ENCODE data around the gene PSD.

PSD gene

GRCh38 chr10:102444851-102445250 lies 26.3 kb upstream of the PSD start:
- no peak for DNase-seq (ENCODE audit: low spot score)

GRCh38 chr10:102438374-102438773 lies 19.8 kb upstream of the PSD start:
- no peak for DNase-seq (ENCODE audit: low spot score)

GRCh38 chr10:102437515-102437914 lies 18.9 kb upstream of the PSD start:
- DNase-seq (ENCODE audit: low spot score) = no peak

- no peak for DNase-seq (ENCODE audit: low spot score)
Observed at GRCh38 chr10:102436312-102436711, 17.7 kb upstream of the PSD start.

- no peak for DNase-seq (ENCODE audit: low spot score)
Observed at GRCh38 chr10:102435529-102436233, 17.1 kb upstream of the PSD start.

- DNase-seq (ENCODE audit: low spot score) = no peak
Observed at GRCh38 chr10:102435133-102435497, 16.5 kb upstream of the PSD start.

GRCh38 chr10:102434394-102435132 lies 16.0 kb upstream of the PSD start:
- DNase-seq (ENCODE audit: low spot score) = no peak

- no peak for DNase-seq (ENCODE audit: low spot score)
Observed at GRCh38 chr10:102433619-102434046, 15.0 kb upstream of the PSD start.

- DNase-seq (ENCODE audit: low spot score) = peak; percentile 95
Observed at GRCh38 chr10:102432162-102432950, 13.8 kb upstream of the PSD start, which contains the start of gene CUEDC2. Gene CUEDC2 (minus strand): TSS chr10:102432574. CDS start chr10:102425188, 7,386 bp downstream.

GRCh38 chr10:102431452-102432124 lies 13.0 kb upstream of the PSD start:
- no peak for DNase-seq (ENCODE audit: low spot score)

GRCh38 chr10:102429468-102429867 lies 10.9 kb upstream of the PSD start:
- no peak for DNase-seq (ENCODE audit: low spot score)

GRCh38 chr10:102426803-102427287 lies 8.3 kb upstream of the PSD start:
- no peak for DNase-seq (ENCODE audit: low spot score)

GRCh38 chr10:102425444-102425843 lies 6.9 kb upstream of the PSD start:
- DNase-seq (ENCODE audit: low spot score) = no peak

- no peak for DNase-seq (ENCODE audit: low spot score)
Observed at GRCh38 chr10:102424916-102425315, 6.3 kb upstream of the PSD start.

- no peak for DNase-seq (ENCODE audit: low spot score)
Observed at GRCh38 chr10:102424145-102424544, 5.6 kb upstream of the PSD start.

- DNase-seq (ENCODE audit: low spot score) = no peak
Observed at GRCh38 chr10:102423372-102423968, 4.9 kb upstream of the PSD start.

GRCh38 chr10:102422545-102423129 lies 4.1 kb upstream of the PSD start:
- DNase-seq (ENCODE audit: low spot score) = peak; percentile 86

GRCh38 chr10:102421757-102422512 lies 3.4 kb upstream of the PSD start:
- DNase-seq (ENCODE audit: low spot score) = peak; percentile 53

- DNase-seq (ENCODE audit: low spot score) = no peak
Observed at GRCh38 chr10:102421507-102421756, 2.8 kb upstream of the PSD start.

- DNase-seq (ENCODE audit: low spot score) = peak; percentile 99
Observed at GRCh38 chr10:102420714-102421506, 2.3 kb upstream of the PSD start, which contains the start of gene FBXL15. Gene FBXL15 (plus strand): TSS chr10:102420836. CDS start chr10:102421130, 294 bp downstream.

Data from hematopoietic multipotent progenitor cell treated with erythropoietin and hydrocortisone succinate and interleukin-3 and kit ligand, for 17 days (in vitro differentiated cells).